Naive thymus-derived CD4-positive, alpha-beta T cell (primary cell): ENCODE data around the gene TMEM163. TPM values are rescaled to one million over a fixed set of nuclear protein-coding genes. Genes with fewer than 3 reads are reported as not detected.

Experiments used
- ATAC-seq: fragments of 150-1000 bp; cut with Tn5 transposase; 2 replicates; pipeline ENCODE4 v1.10.0; 2021; ENCODE audit warnings: mild to moderate bottlenecking, moderate library complexity
- CTCF ChIA-PET: fragments of 350-600 bp; sonication (Branson Sonifier 250); formaldehyde crosslinking; loops from one replicate; lab custom pipeline; 2021; ENCODE audit warnings: antibody characterized with exemption; lab: Charles Lee
- POLR2A ChIA-PET: fragments of 350-600 bp; sonication (Branson Sonifier 250); formaldehyde crosslinking; loops from one replicate; lab custom pipeline; 2021; ENCODE audit warnings: antibody characterized with exemption, inconsistent platforms; lab: Charles Lee
- DNase-seq, 9 donors: peaks; one replicate each; pipeline versions ENCODE4 v3.0.0 to v3.0.0-alpha.2; 2020 to 2022; ENCODE audit warnings: mixed read lengths in 1 of 9
- H3K27ac ChIP-seq: one replicate; pipeline ENCODE4 v1.7.0; 2013; ENCODE audit warnings: mild to moderate bottlenecking, low read depth, low read length, moderate library complexity
- H3K27me3 ChIP-seq, 2 donors: one replicate each; pipeline ENCODE4 v1.7.0; 2013; ENCODE audit warnings: low read length in 2 of 2, mild to moderate bottlenecking in 2 of 2, moderate library complexity in 2 of 2; ENCODE audit not compliant: control insufficient read depth in 2 of 2, insufficient read depth in 2 of 2
- H3K36me3 ChIP-seq, 3 experiments: 1 replicate in 2 of 3; 2 replicates in 1 of 3; pipeline ENCODE4 v1.7.0; 2013; ENCODE audit warnings: low read length in 3 of 3, mild to moderate bottlenecking in 3 of 3, moderate library complexity in 1 of 3; ENCODE audit not compliant: insufficient read depth in 3 of 3, control insufficient read depth in 2 of 3
- H3K4me1 ChIP-seq, 2 donors: one replicate each; pipeline ENCODE4 v1.7.0; 2013; ENCODE audit warnings: low read length in 2 of 2, mild to moderate bottlenecking in 2 of 2, moderate library complexity in 1 of 2; ENCODE audit not compliant: control insufficient read depth in 2 of 2, insufficient read depth in 2 of 2
- H3K4me3 ChIP-seq: 2 replicates; pipeline ENCODE4 v1.7.0; 2013; ENCODE audit warnings: mild to moderate bottlenecking, low read length
- H3K9me3 ChIP-seq, 3 experiments: 1 replicate in 2 of 3; 2 replicates in 1 of 3; pipeline ENCODE4 v1.7.0; 2013; ENCODE audit warnings: low read length in 3 of 3; ENCODE audit not compliant: control insufficient read depth in 2 of 3
- H3K27ac Mint-ChIP-seq, 9 donors: one replicate each; pipeline ENCODE4 v1.8.0; 2020 to 2022; ENCODE audit warnings: mixed read lengths in 9 of 9, mild to moderate bottlenecking in 8 of 9, moderate library complexity in 5 of 9, inconsistent platforms in 2 of 9
- H3K27me3 Mint-ChIP-seq, 5 donors: one replicate each; pipeline ENCODE4 v1.8.0; 2021 to 2022; ENCODE audit warnings: mixed read lengths in 5 of 5, mild to moderate bottlenecking in 1 of 5
- H3K36me3 Mint-ChIP-seq, 5 donors: one replicate each; pipeline ENCODE4 v1.8.0; 2020 to 2022; ENCODE audit warnings: mixed read lengths in 5 of 5, mild to moderate bottlenecking in 3 of 5, inconsistent platforms in 1 of 5
- H3K4me1 Mint-ChIP-seq, 7 donors: one replicate each; pipeline ENCODE4 v1.8.0; 2020 to 2022; ENCODE audit warnings: mixed read lengths in 7 of 7, mild to moderate bottlenecking in 3 of 7, inconsistent platforms in 1 of 7
- H3K4me3 Mint-ChIP-seq, 10 donors: one replicate each; pipeline ENCODE4 v1.8.0; 2020 to 2022; ENCODE audit warnings: mild to moderate bottlenecking in 10 of 10, mixed read lengths in 10 of 10, moderate library complexity in 6 of 10, inconsistent platforms in 2 of 10
- H3K9me3 Mint-ChIP-seq, 11 donors: one replicate each; pipeline ENCODE4 v1.8.0; 2020 to 2022; ENCODE audit warnings: mixed read lengths in 11 of 11, mild to moderate bottlenecking in 4 of 11, inconsistent platforms in 1 of 11, moderate library complexity in 1 of 11
- intact Hi-C, 2 donors: fragments of 100-400 bp; cut with micrococcal nuclease; formaldehyde crosslinking; loops; one replicate each; pipeline ENCODE4 v1.15.1; 2023
- polyA plus RNA-seq, 2 donors: library from polyadenylated mRNA; unstranded; fragments of 300-500 nt; fragmentation: Illumina TruSeq; gene quantifications; one replicate each; pipeline ENCODE4 v1.2.3, GENCODE V29; 2021
- total RNA-seq, 6 experiments: library from RNA in 5 of 6; stranded (reverse) in 5 of 6; gene quantifications; 1 replicate in 5 of 6; 2 replicates in 1 of 6; pipeline ENCODE4 v1.2.3 and lab custom pipeline; 2021 to 2026

TMEM163 gene
- total and polyA plus RNA-seq, 7 experiments from 2014 or later, result 0.13 to 0.71 (median 0.21) TPM; not detected in 2

- Histone ChIP-seq H3K27ac (no peak overlapping the region), H3K4me1 (no peaks in the 10 kb centered on the region), H3K4me3 (no peak overlapping the region), H3K36me3 (no peaks in the 10 kb centered on the region), H3K9me3 (no peaks in the 10 kb centered on the region), H3K27me3 (no peaks in the 10 kb centered on the region)
- intact Hi-C loops, result no loop called here
- ATAC-seq (no peak), DNase-seq (no peak)
- Mint-ChIP-seq H3K4me3 (no peak overlapping the region), H3K4me1 (peaks cover 0 to 5% (median 0%) of the 10 kb centered on the region in 7 donors), H3K27me3 (peaks cover 5 to 21% (median 15%) of the 10 kb centered on the region in 5 donors), H3K27ac (peak overlapping the region in 2 of 9 donors; percentile 32 to 51), H3K36me3 (no peaks in the 10 kb centered on the region), H3K9me3 (no peaks in the 10 kb centered on the region)
- ChIA-PET POLR2A (no interaction called here), CTCF (no interaction called here)
Measured at GRCh38 chr2:134491771-134492441, 226.9 kb downstream of the TMEM163 start.

- Histone ChIP-seq H3K27me3 (no peaks in the 10 kb centered on the region), H3K36me3 (no peaks in the 10 kb centered on the region), H3K4me3 (no peak overlapping the region), H3K27ac (no peak overlapping the region), H3K4me1 (no peaks in the 10 kb centered on the region), H3K9me3 (no peaks in the 10 kb centered on the region)
- Mint-ChIP-seq H3K27ac (no peak overlapping the region), H3K4me1 (peaks cover 0 to 5% (median 0%) of the 10 kb centered on the region in 7 donors), H3K36me3 (no peaks in the 10 kb centered on the region), H3K9me3 (no peaks in the 10 kb centered on the region), H3K27me3 (peaks cover 5 to 21% (median 16%) of the 10 kb centered on the region in 5 donors), H3K4me3 (no peak overlapping the region)
- DNase-seq (no peak), ATAC-seq (no peak)
- CTCF ChIA-PET, result no interaction called here
- POLR2A ChIA-PET, result no interaction called here
- intact Hi-C loops, result no loop called here
Measured at GRCh38 chr2:134491022-134491421, 227.8 kb downstream of the TMEM163 start.

- H3K36me3 ChIP-seq, result no peaks in the 10 kb centered on the region
- H3K9me3 ChIP-seq, result no peaks in the 10 kb centered on the region
- ChIA-PET CTCF (no interaction called here), POLR2A (no interaction called here)
- peaks cover 0 to 5% (median 0%) of the 10 kb centered on the region in 7 donors for H3K4me1 Mint-ChIP-seq
- H3K4me3 Mint-ChIP-seq, result no peak overlapping the region
- intact Hi-C loops, result no loop called here
- no peak overlapping the region for H3K27ac ChIP-seq
- no peaks in the 10 kb centered on the region for H3K9me3 Mint-ChIP-seq
- H3K36me3 Mint-ChIP-seq, result no peaks in the 10 kb centered on the region
- no peak overlapping the region for H3K4me3 ChIP-seq
- no peak overlapping the region for H3K27ac Mint-ChIP-seq
- H3K27me3 ChIP-seq, result no peaks in the 10 kb centered on the region
- H3K27me3 Mint-ChIP-seq, result peaks cover 5 to 21% (median 16%) of the 10 kb centered on the region in 5 donors
- ATAC-seq (no peak), DNase-seq (no peak)
- H3K4me1 ChIP-seq, result no peaks in the 10 kb centered on the region
Measured at GRCh38 chr2:134490559-134490958, 228.2 kb downstream of the TMEM163 start.

GRCh38 chr2:134489732-134490384 is 228.9 kb downstream of the TMEM163 start:
- H3K4me3 Mint-ChIP-seq, result no peak overlapping the region

GRCh38 chr2:134482766-134483340 is 235.9 kb downstream of the TMEM163 start:
- ChIA-PET CTCF (no interaction called here), POLR2A (no interaction called here)
- Mint-ChIP-seq H3K36me3 (no peaks in the 10 kb centered on the region), H3K27me3 (peaks cover 0 to 21% (median 4%) of the 10 kb centered on the region in 5 donors), H3K9me3 (peaks cover 0 to 2% (median 0%) of the 10 kb centered on the region in 11 donors), H3K27ac (no peak overlapping the region), H3K4me1 (no peaks in the 10 kb centered on the region), H3K4me3 (no peak overlapping the region)
- DNase-seq (no peak), ATAC-seq (no peak)
- Histone ChIP-seq H3K4me1 (no peaks in the 10 kb centered on the region), H3K27ac (no peak overlapping the region), H3K36me3 (no peaks in the 10 kb centered on the region), H3K4me3 (no peak overlapping the region), H3K9me3 (no peaks in the 10 kb centered on the region), H3K27me3 (no peaks in the 10 kb centered on the region)
- intact Hi-C loops, result no loop called here

More at GRCh38 chr2:134489732-134490384, 228.9 kb downstream of the TMEM163 start:
- DNase-seq, result no peak
- no peaks in the 10 kb centered on the region for H3K36me3 Mint-ChIP-seq
- ChIA-PET POLR2A (no interaction called here), CTCF (no interaction called here)
- Histone ChIP-seq H3K36me3 (no peaks in the 10 kb centered on the region), H3K4me1 (no peaks in the 10 kb centered on the region), H3K4me3 (no peak overlapping the region), H3K27me3 (no peaks in the 10 kb centered on the region), H3K9me3 (no peaks in the 10 kb centered on the region), H3K27ac (no peak overlapping the region)
- peaks cover 0 to 5% (median 0%) of the 10 kb centered on the region in 7 donors for H3K4me1 Mint-ChIP-seq
- intact Hi-C loops, result no loop called here
- no peaks in the 10 kb centered on the region for H3K9me3 Mint-ChIP-seq
- no peak for ATAC-seq
- H3K27ac Mint-ChIP-seq, result no peak overlapping the region
- peaks cover 5 to 21% (median 15%) of the 10 kb centered on the region in 5 donors for H3K27me3 Mint-ChIP-seq

- peaks cover 0 to 2% (median 0%) of the 10 kb centered on the region in 11 donors for H3K9me3 Mint-ChIP-seq
- no peak for DNase-seq
- no peaks in the 10 kb centered on the region for H3K4me1 Mint-ChIP-seq
- H3K27ac Mint-ChIP-seq, result no peak overlapping the region
- no peaks in the 10 kb centered on the region for H3K9me3 ChIP-seq
- no peak overlapping the region for H3K27ac ChIP-seq
- peaks cover 0 to 21% (median 5%) of the 10 kb centered on the region in 5 donors for H3K27me3 Mint-ChIP-seq
- no peaks in the 10 kb centered on the region for H3K36me3 ChIP-seq
- CTCF ChIA-PET, result no interaction called here
- POLR2A ChIA-PET, result no interaction called here
- no peaks in the 10 kb centered on the region for H3K4me1 ChIP-seq
- intact Hi-C loops, result no loop called here
- H3K27me3 ChIP-seq, result no peaks in the 10 kb centered on the region
- H3K4me3 Mint-ChIP-seq, result no peak overlapping the region
- ATAC-seq, result no peak
- no peak overlapping the region for H3K4me3 ChIP-seq
- no peaks in the 10 kb centered on the region for H3K36me3 Mint-ChIP-seq
Measured at GRCh38 chr2:134482131-134482723, 236.6 kb downstream of the TMEM163 start.
